ENCODE measurements around the gene IL1RAPL2. TPM values are rescaled to one million over a fixed set of nuclear protein-coding genes. Genes with fewer than 3 reads are reported as not detected.

The IL1RAPL2 gene
- total and polyA plus RNA-seq, 2 of the 4 experiments (the other 2 are of a cell fraction) = 0.03 TPM; not detected in 1

GRCh38 chrX:105471597-105471996 lies 905.6 kb downstream of the IL1RAPL2 start:
- no peak overlapping the region for H3K9ac ChIP-seq (ENCODE audit: low read depth, low read length)

More at GRCh38 chrX:105471597-105471996, 905.6 kb downstream of the IL1RAPL2 start:
- Histone ChIP-seq H2BK5ac (ENCODE audit: low read depth, low read length, poor library complexity, severe bottlenecking) (no peak overlapping the region), H4K91ac (ENCODE audit: insufficient read depth, low read depth, low read length) (no peak overlapping the region), H4K5ac (ENCODE audit: low read depth, low read length) (no peak overlapping the region), H3K27ac (ENCODE audit: insufficient read depth, low read length) (no peak overlapping the region), H4K8ac (ENCODE audit: low read depth in 2 of 2, low read length in 2 of 2) (no peak overlapping the region), H3K14ac (replicated peaks; ENCODE audit: low read depth, low read length) (no peak overlapping the region), H3K79me1 (ENCODE audit: low read depth in 1 of 2, low read length in 2 of 2) (no peaks in the 10 kb centered on the region), H4K20me1 (ENCODE audit: insufficient read depth, low read length) (no peaks in the 10 kb centered on the region), H3K56ac (ENCODE audit: extremely low read depth, insufficient read depth, low read length) (no peak overlapping the region), H2AK5ac (ENCODE audit: low read depth, low read length) (no peak overlapping the region), H3K23ac (ENCODE audit: low read depth, low read length) (no peak overlapping the region), H3K4me3 (ENCODE audit: insufficient read depth, low read depth, low read length) (no peak overlapping the region), H2BK15ac (ENCODE audit: low read depth, low read length) (no peak overlapping the region), H2AK9ac (replicated peaks; ENCODE audit: low read depth, low read length, poor library complexity) (no peak overlapping the region), H3K4me1 (ENCODE audit: control insufficient read depth, insufficient read depth, low read length) (no peaks in the 10 kb centered on the region), H3K4ac (ENCODE audit: low read depth, low read length) (no peak overlapping the region), H3K18ac (ENCODE audit: low read depth, low read length) (no peak overlapping the region), H2BK20ac (ENCODE audit: low read depth, low read length) (no peak overlapping the region), H2AFZ (replicated peaks; ENCODE audit: low read length, poor library complexity) (no peak overlapping the region), H3K27me3 (ENCODE audit: control insufficient read depth, insufficient read depth, low read length) (no peaks in the 10 kb centered on the region), H3K4me2 (ENCODE audit: low read depth, low read length) (no peak overlapping the region), H3K9me1 (ENCODE audit: insufficient read depth, low read length) (no peaks in the 10 kb centered on the region), H2BK120ac (ENCODE audit: low read depth, low read length) (no peak overlapping the region), H3K36me3 (ENCODE audit: control insufficient read depth, insufficient read depth, low read length) (no peaks in the 10 kb centered on the region), H3K9me3 (ENCODE audit: control insufficient read depth, insufficient read depth, low read length) (no peaks in the 10 kb centered on the region)
- DNase-seq (no peak), ATAC-seq (ENCODE audit: low read depth) (no peak)
- in situ Hi-C loops (cut with MboI; ENCODE audit: low sequenced_read_pairs) (no loop called here), dilution Hi-C loops (cut with HindIII; ENCODE audit: low sequenced_read_pairs, unreplicated experiment) (no loop called here), intact Hi-C loops (cut with micrococcal nuclease) (no loop called here)
- TF ChIP-seq POLR2A (IDR thresholded peaks at IDR 0.05; ENCODE audit: low read depth, low read length) (no peak), NFE2L2 (IDR thresholded peaks at IDR 0.05; ENCODE audit: low read depth, low read length) (no peak), MAZ (IDR thresholded peaks at IDR 0.05; ENCODE audit: borderline replicate concordance, low read depth, low read length) (no peak), MXI1 (IDR thresholded peaks at IDR 0.05; ENCODE audit: borderline replicate concordance, low read depth, low read length) (no peak), RFX5 (IDR thresholded peaks at IDR 0.05; ENCODE audit: low read depth, low read length) (no peak), MAFK (IDR thresholded peaks at IDR 0.05; ENCODE audit: low read depth, low read length) (no peak), RAD21 (IDR thresholded peaks at IDR 0.05; ENCODE audit: low read length) (no peak), CTCF (conservative IDR thresholded peaks at IDR 0.05; ENCODE audit: low read depth, low read length) (no peak), ELK1 (IDR thresholded peaks at IDR 0.05; ENCODE audit: borderline replicate concordance, low read depth, low read length) (no peak), RCOR1 (IDR thresholded peaks at IDR 0.05; ENCODE audit: insufficient replicate concordance, low read length) (no peak), CEBPB (IDR thresholded peaks at IDR 0.05; ENCODE audit: low read depth, low read length) (no peak)
- TF ChIP-seq, protein P1, sequence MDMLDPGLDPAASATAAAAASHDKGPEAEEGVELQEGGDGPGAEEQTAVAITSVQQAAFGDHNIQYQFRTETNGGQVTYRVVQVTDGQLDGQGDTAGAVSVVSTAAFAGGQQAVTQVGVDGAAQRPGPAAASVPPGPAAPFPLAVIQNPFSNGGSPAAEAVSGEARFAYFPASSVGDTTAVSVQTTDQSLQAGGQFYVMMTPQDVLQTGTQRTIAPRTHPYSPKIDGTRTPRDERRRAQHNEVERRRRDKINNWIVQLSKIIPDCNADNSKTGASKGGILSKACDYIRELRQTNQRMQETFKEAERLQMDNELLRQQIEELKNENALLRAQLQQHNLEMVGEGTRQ (IDR thresholded peaks at IDR 0.05; ENCODE audit: low read depth, low read length) = no peak
- no TSS peak for BruUV-seq (replicated peaks)
- CTCF ChIA-PET = no interaction called here
- POLR2A ChIA-PET (ENCODE audit: unreplicated experiment) = no interaction called here
